AG04449 (cell line): ENCODE measurements around the gene SMARCA2.

Experiments used
- CTCF ChIA-PET: fragments of 350-600 bp; formaldehyde crosslinking; extraction: SDS; loops from one replicate; lab custom pipeline; 2021; ENCODE audit warnings: antibody characterized with exemption; lab: Yijun Ruan, JAX
- POLR2A ChIA-PET: fragments of 400-600, 350-600 bp; formaldehyde crosslinking; extraction: SDS; loops from one replicate; lab custom pipeline; 2020; ENCODE audit warnings: antibody characterized with exemption, inconsistent platforms; lab: Yijun Ruan, JAX
- DNase-seq: peaks from one replicate; pipeline ENCODE4 v3.0.0-alpha.2; 2010; ENCODE audit warnings: low read depth, low spot score
- H3K4me3 ChIP-seq: 2 replicates; pipeline ENCODE4 v1.5.1; 2011; ENCODE audit warnings: low read depth, mild to moderate bottlenecking, control low read depth, low read length
- TF ChIP-seq, protein P1 (sequence below): IDR thresholded peaks from one replicate; pipeline ENCODE4 v1.5.1; 2011; ENCODE audit warnings: mild to moderate bottlenecking, moderate library complexity, low read length, control low read depth, inconsistent platforms; ENCODE audit not compliant: insufficient read depth; ENCODE audit errors: missing control alignments

SMARCA2 gene

DNA sequence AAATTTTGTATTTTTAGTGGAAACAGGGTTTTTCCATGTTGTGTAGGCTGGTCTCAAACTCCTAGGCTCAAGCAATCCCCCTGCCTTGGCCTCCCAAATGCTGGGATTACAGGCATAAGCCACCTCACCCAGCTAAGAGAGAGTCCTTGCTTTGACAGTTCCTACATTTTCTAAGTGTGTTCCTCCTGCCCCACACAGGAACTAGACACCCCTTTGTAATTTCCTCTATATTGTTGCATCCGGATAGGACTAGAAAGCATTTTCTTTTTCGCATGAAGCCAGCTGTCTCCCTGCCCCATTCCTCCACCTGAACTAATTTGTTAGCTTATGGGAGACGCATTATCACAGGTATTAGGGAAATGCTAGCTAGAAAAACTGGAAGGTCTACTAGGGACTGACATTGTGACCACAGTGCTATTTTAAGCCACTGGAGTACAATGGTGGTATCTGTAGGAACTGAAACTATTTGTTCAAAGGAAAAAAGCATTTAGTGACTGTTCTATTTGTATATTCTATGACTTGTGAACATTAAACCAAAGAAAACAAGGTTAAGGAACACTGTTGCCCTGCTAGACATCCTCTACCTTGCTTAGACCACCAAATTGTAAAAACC, 214.1 kb downstream of the SMARCA2 start:
- POLR2A ChIA-PET: interaction anchor here (0.6 kb wide), 1 partner anchor 23 kb away, joined by 3 read pairs; no protein-coding TSS in a partner anchor
- TF ChIP-seq, protein P1, sequence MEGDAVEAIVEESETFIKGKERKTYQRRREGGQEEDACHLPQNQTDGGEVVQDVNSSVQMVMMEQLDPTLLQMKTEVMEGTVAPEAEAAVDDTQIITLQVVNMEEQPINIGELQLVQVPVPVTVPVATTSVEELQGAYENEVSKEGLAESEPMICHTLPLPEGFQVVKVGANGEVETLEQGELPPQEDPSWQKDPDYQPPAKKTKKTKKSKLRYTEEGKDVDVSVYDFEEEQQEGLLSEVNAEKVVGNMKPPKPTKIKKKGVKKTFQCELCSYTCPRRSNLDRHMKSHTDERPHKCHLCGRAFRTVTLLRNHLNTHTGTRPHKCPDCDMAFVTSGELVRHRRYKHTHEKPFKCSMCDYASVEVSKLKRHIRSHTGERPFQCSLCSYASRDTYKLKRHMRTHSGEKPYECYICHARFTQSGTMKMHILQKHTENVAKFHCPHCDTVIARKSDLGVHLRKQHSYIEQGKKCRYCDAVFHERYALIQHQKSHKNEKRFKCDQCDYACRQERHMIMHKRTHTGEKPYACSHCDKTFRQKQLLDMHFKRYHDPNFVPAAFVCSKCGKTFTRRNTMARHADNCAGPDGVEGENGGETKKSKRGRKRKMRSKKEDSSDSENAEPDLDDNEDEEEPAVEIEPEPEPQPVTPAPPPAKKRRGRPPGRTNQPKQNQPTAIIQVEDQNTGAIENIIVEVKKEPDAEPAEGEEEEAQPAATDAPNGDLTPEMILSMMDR: no peak
- no peak for DNase-seq
- no peak overlapping the region for H3K4me3 ChIP-seq
- CTCF ChIA-PET: interaction anchor here (3.6 kb wide), 1 partner anchor 12 kb away, joined by 17 read pairs; no protein-coding TSS in a partner anchor

DNA sequence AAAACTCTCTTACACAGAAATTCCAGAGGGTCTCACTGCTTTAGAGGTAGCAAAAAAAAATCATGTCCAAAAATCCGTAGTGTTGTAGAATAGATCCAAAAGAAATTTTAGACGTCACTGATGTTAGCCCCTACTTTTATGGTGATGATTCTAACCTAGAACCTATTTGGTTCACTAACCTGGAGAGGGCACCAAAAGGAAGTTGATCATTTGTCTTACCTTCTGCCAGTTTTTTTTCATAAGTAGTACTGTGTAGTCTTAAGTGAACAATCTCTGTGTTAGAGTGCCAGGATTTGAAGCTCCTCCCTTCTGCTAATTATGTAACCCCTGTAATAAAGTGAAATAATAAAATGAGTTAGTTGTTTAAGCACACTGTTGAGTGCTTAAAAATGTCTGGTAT, 215.2 kb downstream of the SMARCA2 start:
- no peak overlapping the region for H3K4me3 ChIP-seq
- POLR2A ChIA-PET: no interaction called here
- DNase-seq: no peak
- TF ChIP-seq, protein P1: no peak
- CTCF ChIA-PET: interaction anchor here (3.6 kb wide), 1 partner anchor 11 kb away, joined by 17 read pairs; no protein-coding TSS in a partner anchor

DNA sequence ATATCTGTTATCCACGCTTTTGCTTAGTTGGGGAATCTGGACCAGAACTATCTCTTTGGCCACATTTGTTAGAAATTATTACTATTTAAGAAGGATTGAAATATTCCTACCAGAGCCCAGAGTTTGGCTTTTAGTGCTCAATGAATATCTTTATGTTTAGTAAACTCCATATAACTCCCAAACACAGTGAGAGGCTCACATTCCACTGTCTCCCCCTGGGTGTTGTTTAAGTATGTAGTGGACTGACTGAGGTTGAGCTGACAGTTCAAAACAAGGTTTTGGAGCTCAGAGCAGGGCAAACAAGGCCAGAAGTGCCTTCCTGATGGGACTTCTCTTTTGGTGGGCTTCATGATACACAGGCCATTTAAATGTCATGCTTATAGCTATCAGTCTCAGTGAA, 216.0 kb downstream of the SMARCA2 start:
- TF ChIP-seq, protein P1: no peak
- ChIA-PET CTCF (interaction anchor here (3.6 kb wide), 1 partner anchor 10 kb away, joined by 17 read pairs; no protein-coding TSS in a partner anchor), POLR2A (no interaction called here)
- DNase-seq: no peak
- no peak overlapping the region for H3K4me3 ChIP-seq

DNA sequence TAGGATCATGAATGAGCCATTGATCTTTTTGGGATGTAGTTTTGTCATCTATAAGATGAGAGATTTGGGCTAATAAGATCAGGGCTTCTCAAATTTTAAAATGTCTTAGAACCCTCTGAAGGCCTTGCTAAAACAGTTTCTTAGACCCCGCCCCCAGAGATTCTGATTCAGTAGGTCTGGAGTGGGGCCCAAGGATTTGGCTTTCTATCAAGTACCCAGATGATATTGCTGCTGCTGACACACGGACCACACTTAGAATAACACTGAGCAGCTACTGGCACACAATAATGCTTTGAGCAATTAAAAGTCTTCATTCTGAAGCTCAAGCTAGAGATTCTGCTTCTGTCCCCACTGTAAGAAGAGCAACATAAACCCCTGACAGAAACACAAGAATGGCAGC, 216.7 kb downstream of the SMARCA2 start:
- DNase-seq: no peak
- POLR2A ChIA-PET: no interaction called here

DNA sequence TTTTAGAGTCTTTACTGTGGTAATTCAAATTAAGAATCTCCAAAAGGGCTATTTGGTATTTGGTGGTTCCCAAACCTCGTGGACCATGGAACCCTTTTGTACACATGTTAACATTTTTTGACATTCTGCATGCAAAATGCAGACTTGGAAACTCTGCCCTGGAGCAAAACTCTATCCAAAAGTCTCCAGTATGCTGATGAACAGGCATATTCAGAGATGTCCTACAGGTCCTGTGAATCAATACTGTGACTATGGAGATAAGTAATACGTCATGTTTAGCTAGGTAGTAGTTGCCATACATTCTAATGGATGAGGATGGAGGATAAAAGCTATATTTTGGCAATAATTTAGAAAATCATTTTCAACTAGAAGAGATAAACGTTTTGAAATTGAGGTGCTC, 218.1 kb downstream of the SMARCA2 start:
- TF ChIP-seq, protein P1: no peak
- no peak overlapping the region for H3K4me3 ChIP-seq
- ChIA-PET POLR2A (no interaction called here), CTCF (no interaction called here)
- DNase-seq: no peak

More for the DNA sequence above, 216.7 kb downstream of the SMARCA2 start:
- no peak overlapping the region for H3K4me3 ChIP-seq
- CTCF ChIA-PET: interaction anchor here (3.6 kb wide), 1 partner anchor 9 kb away, joined by 17 read pairs; no protein-coding TSS in a partner anchor
- TF ChIP-seq, protein P1: no peak

DNA sequence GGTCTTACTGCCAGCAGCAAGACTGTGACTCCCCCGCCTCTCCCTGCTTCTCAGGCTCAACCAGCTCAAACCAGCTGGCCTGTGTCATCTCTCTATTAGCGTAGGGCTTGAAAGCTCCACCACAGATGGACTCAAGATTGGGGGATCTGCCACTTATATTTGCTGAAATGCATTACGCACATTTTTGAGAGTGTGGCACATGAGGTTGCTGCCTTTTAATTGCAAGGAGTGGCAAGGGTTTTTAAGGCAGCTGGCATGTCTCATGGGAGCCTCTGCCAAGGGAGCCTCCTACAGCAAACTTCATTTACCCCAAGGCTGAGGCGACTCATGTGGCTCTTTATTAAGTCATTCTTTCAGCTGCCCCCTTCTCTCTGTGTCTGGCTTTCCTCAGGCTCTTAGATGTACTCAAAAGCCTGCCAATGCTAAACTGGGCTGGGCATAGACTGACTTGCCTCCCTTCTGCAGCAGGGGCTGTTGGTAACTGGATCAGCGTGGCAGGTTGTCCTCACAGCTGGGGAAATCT, 219.3 kb downstream of the SMARCA2 start:
- ChIA-PET POLR2A (no interaction called here), CTCF (interaction anchor here (0.7 kb wide), 1 partner anchor 8 kb away, joined by 3 read pairs; no protein-coding TSS in a partner anchor)
- no peak for DNase-seq
- no peak overlapping the region for H3K4me3 ChIP-seq
- TF ChIP-seq, protein P1: no peak
